ENCODE measurements around the gene CHCHD3.
"Not testable (repeated sequence)": the region's sequence is repeated elsewhere in the genome, so short reads cannot be mapped to it uniquely, and the experiment has no call there.

CHCHD3 gene

GRCh38 chr7:132942701-132943100, 139.2 kb downstream of the CHCHD3 start:
- DNase-seq = no peak

DNA sequence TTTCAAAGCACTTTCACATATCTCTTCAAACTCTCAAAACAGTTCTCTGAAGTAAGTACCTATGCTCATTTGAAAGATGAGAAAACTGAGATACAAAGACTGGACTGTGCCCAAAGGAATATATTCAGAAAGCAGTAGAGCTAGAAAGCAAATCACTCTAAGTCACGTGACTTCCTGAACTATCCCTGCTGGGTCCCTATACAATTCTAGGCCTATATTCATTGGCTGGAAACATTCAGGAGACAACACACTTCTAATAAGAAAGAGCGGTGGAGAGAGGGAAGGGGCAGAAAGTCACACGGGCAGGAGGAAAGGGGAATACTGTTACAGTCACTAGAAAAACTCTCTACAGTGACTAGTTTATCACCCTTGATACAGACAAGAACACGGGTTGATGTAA, 140.0 kb downstream of the CHCHD3 start:
- DNase-seq = no peak

DNA sequence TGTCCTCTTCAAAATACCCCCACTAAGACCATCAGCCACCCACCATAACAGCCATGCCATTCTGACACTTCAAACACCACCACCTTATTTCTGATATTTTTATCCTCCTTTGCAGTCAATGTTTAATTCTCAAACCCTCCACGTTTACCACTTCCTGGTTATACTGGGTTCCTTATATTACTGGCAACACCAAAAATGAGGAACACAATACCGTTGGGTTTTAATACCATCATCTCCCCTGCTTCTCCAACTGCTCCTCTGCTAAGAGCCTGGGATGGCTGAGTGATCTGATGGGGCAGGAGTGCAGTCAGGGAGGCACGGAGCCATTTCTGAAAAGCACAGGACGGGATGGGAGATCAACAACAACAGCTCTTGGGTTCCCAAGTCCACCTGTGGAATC, 140.5 kb downstream of the CHCHD3 start:
- no peak for DNase-seq

DNA sequence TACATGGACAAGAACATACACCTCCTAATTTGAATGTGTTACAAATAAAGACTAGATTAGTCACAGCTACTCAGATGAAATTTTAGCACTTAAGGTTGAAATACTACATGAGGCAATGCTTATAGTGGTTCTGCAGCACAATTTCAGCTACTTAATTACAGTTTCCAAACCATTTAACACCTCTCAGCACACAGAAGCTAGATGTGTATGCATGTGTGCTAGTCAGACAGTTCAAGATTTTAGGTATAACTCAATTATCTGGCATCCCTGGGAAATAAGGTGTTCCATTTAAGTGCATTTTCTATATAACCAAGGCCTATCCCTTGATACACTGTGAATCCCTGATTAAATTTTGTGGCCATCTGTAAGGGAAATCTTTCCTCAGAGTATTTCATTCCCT, 141.8 kb downstream of the CHCHD3 start:
- DNase-seq = no peak

DNA sequence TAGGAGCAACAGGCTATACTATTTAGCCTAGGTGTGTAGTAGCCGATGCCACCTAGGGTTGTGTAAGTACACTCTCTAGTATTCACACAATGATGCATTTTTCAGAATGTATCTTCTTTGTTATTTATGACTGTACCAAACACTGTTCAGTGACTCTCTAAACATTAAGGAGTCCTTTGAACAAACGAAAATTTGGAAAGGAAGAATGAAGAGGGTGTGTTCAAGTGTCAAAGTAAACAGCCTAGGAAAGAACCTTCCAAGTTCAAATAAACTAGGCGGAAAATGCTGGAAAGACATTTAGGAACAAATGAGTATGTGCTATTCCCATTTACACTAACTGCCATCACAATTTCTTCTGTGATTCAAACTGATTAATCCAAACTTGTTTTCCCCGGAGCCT, 142.4 kb downstream of the CHCHD3 start:
- no peak for DNase-seq

- no peak for DNase-seq
These were observed 144.6 kb downstream of the CHCHD3 start for GRCh38 chr7:132937286-132937685.

GRCh38 chr7:132935608-132936007, 146.3 kb downstream of the CHCHD3 start:
- no peak for DNase-seq

- no peak for DNase-seq
These were observed 147.9 kb downstream of the CHCHD3 start for GRCh38 chr7:132934017-132934416.

DNA sequence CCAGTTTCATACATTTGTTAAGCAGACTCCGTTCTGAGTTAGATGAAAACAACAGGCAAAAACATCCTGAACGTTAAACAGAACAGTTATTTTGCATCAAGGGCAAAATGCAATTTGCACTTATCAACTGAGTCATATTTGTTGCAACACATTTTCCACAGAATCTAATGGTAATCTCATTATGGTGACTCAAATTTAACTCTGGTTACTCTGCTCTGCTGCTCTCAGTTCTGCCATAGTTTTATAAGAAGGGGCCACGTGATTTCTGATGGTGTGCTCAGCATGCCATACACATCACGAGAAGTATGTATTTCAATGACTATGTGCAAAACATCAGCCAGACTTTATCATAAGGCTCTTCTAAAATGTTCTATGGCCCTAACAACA, 148.8 kb downstream of the CHCHD3 start:
- no peak for DNase-seq

DNA sequence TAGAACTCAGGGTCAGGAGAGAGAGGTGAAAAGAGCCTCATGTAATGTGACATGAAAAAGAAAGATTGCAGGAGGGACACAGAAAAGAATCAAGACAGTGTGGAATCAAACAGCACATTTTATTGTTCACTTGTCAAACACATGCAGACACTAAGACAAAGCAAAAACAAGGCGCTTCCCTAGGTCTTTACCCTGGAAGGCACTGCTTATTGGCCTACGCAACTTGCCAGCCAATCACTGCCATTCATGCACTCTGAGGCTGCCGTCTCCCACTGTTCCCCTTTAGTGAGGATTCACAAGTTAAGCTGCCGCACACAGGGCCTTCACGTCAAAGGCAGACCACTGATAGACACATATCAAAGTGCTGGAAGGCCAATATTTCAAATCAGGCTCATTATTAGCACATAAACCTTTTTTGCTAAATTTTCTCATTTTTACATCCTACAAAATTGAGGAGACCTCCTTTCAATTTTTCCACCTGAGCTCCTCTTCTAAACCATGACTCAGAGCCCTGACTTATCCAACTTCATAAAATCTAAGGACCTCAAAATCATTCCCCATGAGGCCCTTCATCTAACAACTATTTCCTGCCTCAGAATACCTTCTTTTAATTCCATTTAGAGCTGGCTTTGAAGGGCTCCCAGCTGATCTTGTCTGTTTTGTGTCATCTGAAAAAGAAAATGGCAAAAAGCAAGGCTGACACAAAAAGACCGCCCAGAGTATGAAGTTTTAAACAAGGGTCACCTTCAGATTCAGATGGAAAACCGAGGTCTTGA, 149.4 kb downstream of the CHCHD3 start:
- DNase-seq = no peak

GRCh38 chr7:132930881-132931280, 151.0 kb downstream of the CHCHD3 start:
- DNase-seq = no peak

GRCh38 chr7:132929944-132930343, 151.9 kb downstream of the CHCHD3 start:
- not testable (repeated sequence) for DNase-seq

- DNase-seq = no peak
These were observed 162.1 kb downstream of the CHCHD3 start for GRCh38 chr7:132919771-132920170.

DNA sequence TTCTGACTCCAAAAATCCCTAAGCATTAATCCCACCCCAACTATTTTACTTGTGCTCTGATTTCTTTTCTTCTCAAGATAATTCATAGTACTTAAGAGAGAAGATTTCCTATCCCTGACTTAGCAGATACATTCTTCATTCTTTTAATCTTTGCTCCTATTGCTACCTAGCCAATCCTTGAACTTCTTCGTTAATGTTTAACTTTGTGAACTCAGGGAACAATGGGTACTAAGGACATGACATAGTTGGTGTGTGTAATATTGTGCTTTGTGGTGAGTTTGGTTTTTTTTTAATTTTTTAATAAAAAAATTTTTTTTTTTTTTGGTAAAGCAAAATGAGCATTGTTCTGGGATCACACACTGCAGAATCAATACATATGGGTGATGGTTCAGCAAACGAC, 166.2 kb downstream of the CHCHD3 start:
- DNase-seq = no peak

DNA sequence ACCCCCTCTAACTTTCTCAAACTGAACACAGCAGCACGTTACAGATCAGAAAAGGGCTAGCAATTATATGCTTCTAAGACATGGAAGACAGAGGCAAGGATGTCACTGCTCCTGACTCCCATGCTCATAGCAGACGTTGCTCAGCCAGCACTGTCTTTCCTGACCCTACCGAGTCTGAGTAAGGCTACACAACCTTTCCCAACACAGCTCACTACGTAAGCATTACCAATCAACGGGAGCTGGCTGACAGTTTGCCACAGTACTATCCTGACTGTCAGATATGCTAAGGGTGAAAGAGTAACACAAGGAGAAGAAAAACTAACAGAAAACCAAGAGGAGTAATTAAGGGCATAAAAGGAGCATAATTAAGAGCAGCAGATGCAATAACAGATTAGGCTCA, 171.2 kb downstream of the CHCHD3 start:
- DNase-seq = no peak

- DNase-seq = no peak
These were observed 174.4 kb downstream of the CHCHD3 start for GRCh38 chr7:132907380-132907940.

GRCh38 chr7:132906193-132906835, 175.6 kb downstream of the CHCHD3 start:
- DNase-seq = no peak

- DNase-seq = not testable (repeated sequence)
These were observed 176.8 kb downstream of the CHCHD3 start for GRCh38 chr7:132905136-132905535.

- no peak for DNase-seq
These were observed 177.7 kb downstream of the CHCHD3 start for GRCh38 chr7:132904209-132904608.

GRCh38 chr7:132902294-132902693, 179.6 kb downstream of the CHCHD3 start:
- DNase-seq = not testable (repeated sequence)

DNA sequence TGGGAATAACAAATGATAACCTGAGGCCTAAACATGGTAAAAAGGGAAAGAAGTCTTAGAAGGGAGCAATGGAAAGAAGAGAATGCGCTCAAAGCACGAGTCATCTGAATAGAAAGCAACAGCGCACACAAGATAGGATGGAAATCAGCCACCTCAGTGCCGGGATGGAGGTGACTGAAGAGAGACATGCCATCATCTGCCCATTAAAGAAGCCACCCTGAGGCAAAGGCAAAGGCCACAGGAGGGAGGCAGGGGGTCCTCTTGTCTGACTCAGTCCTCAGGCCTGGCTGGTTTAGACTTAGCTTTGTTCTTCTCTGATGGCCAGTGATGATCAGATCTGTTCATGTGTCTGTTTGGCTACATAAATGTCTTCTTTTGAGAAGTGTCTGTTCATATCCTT, 180.6 kb downstream of the CHCHD3 start:
- no peak for DNase-seq

DNA sequence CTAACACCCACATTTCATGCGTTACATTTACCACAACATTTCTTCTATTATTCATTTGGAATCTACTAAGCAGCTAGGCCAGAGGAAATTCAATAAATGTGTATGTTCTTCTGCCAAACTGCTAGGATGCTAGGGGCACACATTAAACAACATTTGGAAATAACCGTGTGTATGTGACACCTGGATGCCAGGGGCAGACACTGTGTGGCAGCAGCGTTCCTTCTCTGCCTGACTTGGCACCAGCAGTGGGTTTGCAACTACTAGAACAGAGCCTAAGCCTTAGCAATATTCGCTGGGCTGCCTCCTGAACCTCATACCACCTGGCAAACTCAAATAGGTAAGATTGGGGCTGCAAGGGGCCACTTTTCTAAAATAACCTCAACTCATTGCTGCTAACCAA, 182.1 kb downstream of the CHCHD3 start:
- DNase-seq = no peak

DNA sequence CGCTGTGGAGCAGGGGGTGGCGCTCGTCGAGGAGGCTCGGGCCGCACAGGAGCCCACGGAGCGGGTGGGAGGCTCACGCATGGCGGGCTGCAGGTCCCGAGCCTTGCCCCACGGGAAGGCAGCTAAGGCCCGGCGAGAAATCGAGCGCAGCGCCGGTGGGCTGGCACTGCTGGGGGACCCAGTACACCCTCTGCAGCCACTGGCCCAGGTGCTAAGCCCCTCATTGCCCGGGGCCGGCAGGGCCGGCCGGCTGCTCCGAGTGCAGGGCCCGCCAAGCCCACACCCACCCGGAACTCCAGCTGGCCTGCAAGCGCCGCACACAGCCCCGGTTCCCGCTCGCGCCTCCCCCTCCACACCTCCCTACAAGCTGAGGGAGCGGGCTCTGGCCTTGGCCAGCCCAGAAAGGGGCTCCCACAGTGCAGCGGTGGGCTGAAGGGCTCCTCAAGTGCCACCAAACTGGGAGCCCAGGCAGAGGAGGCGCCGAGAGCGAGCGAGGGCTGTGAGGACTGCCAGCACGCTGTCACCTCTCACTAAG, 183.2 kb downstream of the CHCHD3 start:
- not testable (repeated sequence) for DNase-seq

DNA sequence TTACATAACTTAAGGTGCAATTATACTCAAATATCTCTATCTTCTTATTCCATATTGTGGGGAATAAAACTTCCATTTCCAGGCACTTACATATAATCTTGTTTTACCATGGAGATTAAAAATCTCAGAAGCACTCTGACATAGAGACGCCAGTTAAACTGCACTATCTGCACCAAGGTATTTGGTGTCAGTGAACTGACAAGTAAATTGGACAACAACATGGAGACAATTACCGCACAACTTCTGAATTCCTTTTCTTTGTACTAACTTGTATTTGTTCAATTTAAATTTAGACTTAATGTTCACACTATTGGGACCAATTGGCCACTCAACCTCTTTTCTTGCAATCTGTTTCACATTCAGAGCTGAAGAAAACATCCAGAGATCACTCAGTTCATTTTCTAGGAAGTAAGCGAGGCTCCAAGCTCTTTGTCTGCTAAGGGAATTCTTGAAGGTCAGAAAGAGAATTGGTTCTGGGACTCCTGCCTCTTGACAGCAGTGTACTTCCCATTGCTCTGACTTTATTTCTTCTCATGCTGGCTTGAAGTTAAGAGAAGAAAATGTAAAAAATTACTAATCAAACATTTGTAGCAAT, 184.7 kb downstream of the CHCHD3 start:
- DNase-seq = no peak
